ENCODE measurements around the gene OLFM2. TPM values are rescaled to one million over a fixed set of nuclear protein-coding genes. Genes with fewer than 3 reads are reported as not detected.

The OLFM2 gene
- total and polyA plus RNA-seq, 2 experiments from 2014 or later, result 58.1 to 117 TPM

DNA sequence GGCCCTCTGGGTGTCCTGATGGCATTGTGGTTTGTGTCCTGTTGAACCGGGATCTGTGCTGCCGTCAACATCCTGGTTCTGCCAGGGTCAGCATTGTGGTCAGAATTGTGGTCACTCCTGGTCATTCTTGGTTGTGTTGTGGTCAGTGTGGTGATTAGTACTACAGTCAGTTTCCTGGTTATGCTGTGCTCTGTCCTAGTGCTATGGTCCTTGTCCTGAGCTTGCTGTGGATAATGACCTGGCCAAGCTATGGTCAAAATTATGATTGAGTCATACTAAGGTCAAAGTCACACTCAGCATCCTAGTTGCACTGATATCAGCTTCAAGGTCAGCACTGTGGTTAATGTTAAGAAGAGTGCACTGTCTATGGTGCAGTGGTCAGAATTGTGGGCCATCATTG lies 4.5 kb upstream of the OLFM2 start (continued):
- TF ChIP-seq STAT1 (IDR thresholded peaks at IDR 0.05; ENCODE audit: unreplicated experiment) (no peak), ZNF331 (CRISPR knock-in tag; IDR thresholded peaks at IDR 0.05; ENCODE audit: low read depth) (no peak), ZNF114 (CRISPR knock-in tag; IDR thresholded peaks at IDR 0.05) (no peak), NANOG (IDR thresholded peaks at IDR 0.05; ENCODE audit: borderline replicate concordance) (no peak), CREB1 (CRISPR knock-in tag; IDR thresholded peaks at IDR 0.05; ENCODE audit: low read depth) (no peak), JUNB (IDR thresholded peaks at IDR 0.05; ENCODE audit: unreplicated experiment) (no peak), EZH2phosphoT487 (IDR thresholded peaks at IDR 0.05; ENCODE audit: unreplicated experiment) (no peak)
- TF ChIP-seq, protein P1, sequence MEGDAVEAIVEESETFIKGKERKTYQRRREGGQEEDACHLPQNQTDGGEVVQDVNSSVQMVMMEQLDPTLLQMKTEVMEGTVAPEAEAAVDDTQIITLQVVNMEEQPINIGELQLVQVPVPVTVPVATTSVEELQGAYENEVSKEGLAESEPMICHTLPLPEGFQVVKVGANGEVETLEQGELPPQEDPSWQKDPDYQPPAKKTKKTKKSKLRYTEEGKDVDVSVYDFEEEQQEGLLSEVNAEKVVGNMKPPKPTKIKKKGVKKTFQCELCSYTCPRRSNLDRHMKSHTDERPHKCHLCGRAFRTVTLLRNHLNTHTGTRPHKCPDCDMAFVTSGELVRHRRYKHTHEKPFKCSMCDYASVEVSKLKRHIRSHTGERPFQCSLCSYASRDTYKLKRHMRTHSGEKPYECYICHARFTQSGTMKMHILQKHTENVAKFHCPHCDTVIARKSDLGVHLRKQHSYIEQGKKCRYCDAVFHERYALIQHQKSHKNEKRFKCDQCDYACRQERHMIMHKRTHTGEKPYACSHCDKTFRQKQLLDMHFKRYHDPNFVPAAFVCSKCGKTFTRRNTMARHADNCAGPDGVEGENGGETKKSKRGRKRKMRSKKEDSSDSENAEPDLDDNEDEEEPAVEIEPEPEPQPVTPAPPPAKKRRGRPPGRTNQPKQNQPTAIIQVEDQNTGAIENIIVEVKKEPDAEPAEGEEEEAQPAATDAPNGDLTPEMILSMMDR (conservative IDR thresholded peaks at IDR 0.05; ENCODE audit: low read depth in 2 of 2), result no peak
- TF ChIP-seq, protein P2, sequence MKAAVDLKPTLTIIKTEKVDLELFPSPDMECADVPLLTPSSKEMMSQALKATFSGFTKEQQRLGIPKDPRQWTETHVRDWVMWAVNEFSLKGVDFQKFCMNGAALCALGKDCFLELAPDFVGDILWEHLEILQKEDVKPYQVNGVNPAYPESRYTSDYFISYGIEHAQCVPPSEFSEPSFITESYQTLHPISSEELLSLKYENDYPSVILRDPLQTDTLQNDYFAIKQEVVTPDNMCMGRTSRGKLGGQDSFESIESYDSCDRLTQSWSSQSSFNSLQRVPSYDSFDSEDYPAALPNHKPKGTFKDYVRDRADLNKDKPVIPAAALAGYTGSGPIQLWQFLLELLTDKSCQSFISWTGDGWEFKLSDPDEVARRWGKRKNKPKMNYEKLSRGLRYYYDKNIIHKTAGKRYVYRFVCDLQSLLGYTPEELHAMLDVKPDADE (IDR thresholded peaks at IDR 0.05), result no peak

DNA sequence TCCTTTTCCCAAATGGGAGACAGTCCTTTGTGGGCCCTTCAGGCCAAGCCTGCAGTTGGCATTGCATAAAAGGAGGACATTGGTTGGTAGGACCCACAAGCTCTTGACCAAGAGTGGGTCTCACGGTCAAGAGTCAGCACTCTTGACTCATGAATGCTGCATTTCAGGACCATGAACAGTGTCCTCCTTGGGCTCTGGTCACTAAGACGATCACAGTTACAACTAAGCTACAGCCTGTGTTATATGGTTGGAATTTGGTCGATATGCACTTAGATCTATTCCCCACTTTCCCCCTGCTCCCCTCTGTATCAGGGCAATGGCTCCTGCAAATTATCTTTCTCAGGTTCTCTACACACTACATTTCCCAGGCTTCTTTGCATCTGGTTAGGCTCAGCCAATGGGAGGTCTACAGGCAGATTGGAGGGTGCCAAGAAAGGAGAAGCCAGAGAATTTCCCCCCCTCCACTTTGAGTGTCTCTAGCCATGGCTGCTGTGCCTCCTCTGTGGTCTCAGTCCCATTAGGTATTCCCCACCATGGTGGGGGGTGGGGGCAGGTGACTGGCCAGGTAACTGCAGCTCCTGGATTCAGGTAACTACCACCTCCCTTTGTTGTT lies 3.1 kb upstream of the OLFM2 start:
- Histone ChIP-seq H3K4me2 (peak overlapping the region; percentile 23; the same call in 1 of the 2 replicates), H3K9me2 (ENCODE audit: insufficient read depth) (peaks cover 5% of the 10 kb centered on the region; the same call in 1 of the 2 replicates), H3K79me2 (replicated peaks; ENCODE audit: insufficient read depth) (peaks cover 14% of the 10 kb centered on the region), H3K27ac (ENCODE audit: low read depth) (no peak overlapping the region), H3K36me3 (ENCODE audit: insufficient read depth) (no peaks in the 10 kb centered on the region), H3F3A (replicated peaks; ENCODE audit: low read depth) (0 out of 2 replicates have a peak, but pooled peaks cover 2% of the 10 kb centered on the region), H4K20me1 (replicated peaks; ENCODE audit: insufficient read depth) (no peaks in the 10 kb centered on the region), H3K4me1 (ENCODE audit: insufficient read depth) (peaks cover 11% of the 10 kb centered on the region), H3K4me3 (no peak overlapping the region), H3K27me3 (ENCODE audit: insufficient read depth) (no peaks in the 10 kb centered on the region), H2AFZ (no peak overlapping the region)
- H3K36me3 Mint-ChIP-seq (ENCODE audit: low read depth), result peaks cover 2% of the 10 kb centered on the region; the same call in 1 of the 3 replicates
- H3K9me3 Mint-ChIP-seq, result peaks cover 15% of the 10 kb centered on the region
- ATAC-seq (peak; percentile 10), DNase-seq (ENCODE audit: low spot score) (peak; percentile 61)
- peaks cover 20% of the 10 kb centered on the region for H3K27me3 Mint-ChIP-seq (ENCODE audit: insufficient read depth, low read depth, poor library complexity)
- TF ChIP-seq ZNF114 (CRISPR knock-in tag; IDR thresholded peaks at IDR 0.05), result no peak
- TF ChIP-seq POLR2AphosphoS5 (IDR thresholded peaks at IDR 0.05; ENCODE audit: low read depth), result no peak
- TF ChIP-seq EZH2 (IDR thresholded peaks at IDR 0.05; ENCODE audit: low read depth, unreplicated experiment), result no peak
- TF ChIP-seq, protein P3, sequence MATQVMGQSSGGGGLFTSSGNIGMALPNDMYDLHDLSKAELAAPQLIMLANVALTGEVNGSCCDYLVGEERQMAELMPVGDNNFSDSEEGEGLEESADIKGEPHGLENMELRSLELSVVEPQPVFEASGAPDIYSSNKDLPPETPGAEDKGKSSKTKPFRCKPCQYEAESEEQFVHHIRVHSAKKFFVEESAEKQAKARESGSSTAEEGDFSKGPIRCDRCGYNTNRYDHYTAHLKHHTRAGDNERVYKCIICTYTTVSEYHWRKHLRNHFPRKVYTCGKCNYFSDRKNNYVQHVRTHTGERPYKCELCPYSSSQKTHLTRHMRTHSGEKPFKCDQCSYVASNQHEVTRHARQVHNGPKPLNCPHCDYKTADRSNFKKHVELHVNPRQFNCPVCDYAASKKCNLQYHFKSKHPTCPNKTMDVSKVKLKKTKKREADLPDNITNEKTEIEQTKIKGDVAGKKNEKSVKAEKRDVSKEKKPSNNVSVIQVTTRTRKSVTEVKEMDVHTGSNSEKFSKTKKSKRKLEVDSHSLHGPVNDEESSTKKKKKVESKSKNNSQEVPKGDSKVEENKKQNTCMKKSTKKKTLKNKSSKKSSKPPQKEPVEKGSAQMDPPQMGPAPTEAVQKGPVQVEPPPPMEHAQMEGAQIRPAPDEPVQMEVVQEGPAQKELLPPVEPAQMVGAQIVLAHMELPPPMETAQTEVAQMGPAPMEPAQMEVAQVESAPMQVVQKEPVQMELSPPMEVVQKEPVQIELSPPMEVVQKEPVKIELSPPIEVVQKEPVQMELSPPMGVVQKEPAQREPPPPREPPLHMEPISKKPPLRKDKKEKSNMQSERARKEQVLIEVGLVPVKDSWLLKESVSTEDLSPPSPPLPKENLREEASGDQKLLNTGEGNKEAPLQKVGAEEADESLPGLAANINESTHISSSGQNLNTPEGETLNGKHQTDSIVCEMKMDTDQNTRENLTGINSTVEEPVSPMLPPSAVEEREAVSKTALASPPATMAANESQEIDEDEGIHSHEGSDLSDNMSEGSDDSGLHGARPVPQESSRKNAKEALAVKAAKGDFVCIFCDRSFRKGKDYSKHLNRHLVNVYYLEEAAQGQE (IDR thresholded peaks at IDR 0.05; ENCODE audit: unreplicated experiment), result peak; percentile 64
- TF ChIP-seq STAT1 (IDR thresholded peaks at IDR 0.05; ENCODE audit: unreplicated experiment), result no peak
- peaks cover 21% of the 10 kb centered on the region for H3K4me1 Mint-ChIP-seq
- H3K4me3 Mint-ChIP-seq, result no peak overlapping the region
- H3K27ac Mint-ChIP-seq, result no peak overlapping the region
